Measurements from ENCODE around the gene PDCD1. TPM values are rescaled to one million over a fixed set of nuclear protein-coding genes. Genes with fewer than 3 reads are reported as not detected.
"Not testable (repeated sequence)": the region's sequence is repeated elsewhere in the genome, so short reads cannot be mapped to it uniquely, and the experiment has no call there.

The PDCD1 gene
- polyA plus RNA-seq, 1 experiment, result not detected

GRCh38 chr2:241808721-241809382 is 49.8 kb downstream of the PDCD1 start, which contains the start of gene NEU4:
Gene NEU4, plus strand, starts transcription at chr2:241809193. Its CDS starts 5,292 bp downstream, at chr2:241814485.
- CTCF ChIA-PET, result no interaction called here
- POLR2A ChIA-PET, result no interaction called here

GRCh38 chr2:241808051-241808720 is 50.5 kb downstream of the PDCD1 start:
- ChIA-PET POLR2A (no interaction called here), CTCF (no interaction called here)
- no peak overlapping the region for H3K27ac ChIP-seq (ENCODE audit: low read depth, low read length)

More at GRCh38 chr2:241808721-241809382, 49.8 kb downstream of the PDCD1 start, which contains the start of gene NEU4:
- no peak for DNase-seq (ENCODE audit: low read depth, low spot score)
- Histone ChIP-seq H3K4me3 (ENCODE audit: low read depth, low read length) (no peak within 1 kb of the TSS), H3K9me3 (ENCODE audit: control insufficient read depth, insufficient read depth, low read length) (peaks cover 6% of the 10 kb centered on the region; the same call in 1 of the 2 replicates), H3K27me3 (ENCODE audit: control insufficient read depth, insufficient read depth, low read length) (no peaks in the 10 kb centered on the region), H3K27ac (ENCODE audit: low read depth, low read length) (no peak within 1 kb of the TSS)
- no peak for TF ChIP-seq CTCF (IDR thresholded peaks at IDR 0.05; ENCODE audit: low read depth, low read length)

GRCh38 chr2:241806217-241806616 is 52.5 kb downstream of the PDCD1 start:
- H3K27me3 ChIP-seq (ENCODE audit: control insufficient read depth, insufficient read depth, low read length); DNase-seq (ENCODE audit: low read depth, low spot score); POLR2A ChIA-PET; H3K4me3 ChIP-seq (ENCODE audit: low read depth, low read length); H3K9me3 ChIP-seq (ENCODE audit: control insufficient read depth, insufficient read depth, low read length); CTCF ChIA-PET; H3K27ac ChIP-seq (ENCODE audit: low read depth, low read length): not testable (repeated sequence)

More at GRCh38 chr2:241808051-241808720, 50.5 kb downstream of the PDCD1 start:
- Histone ChIP-seq H3K4me3 (ENCODE audit: low read depth, low read length) (no peak overlapping the region), H3K27me3 (ENCODE audit: control insufficient read depth, insufficient read depth, low read length) (no peaks in the 10 kb centered on the region), H3K9me3 (ENCODE audit: control insufficient read depth, insufficient read depth, low read length) (peaks cover 6% of the 10 kb centered on the region; the same call in 1 of the 2 replicates)
- no peak for TF ChIP-seq CTCF (IDR thresholded peaks at IDR 0.05; ENCODE audit: low read depth, low read length)
- no peak for DNase-seq (ENCODE audit: low read depth, low spot score)

GRCh38 chr2:241804326-241805229 is 54.1 kb downstream of the PDCD1 start:
- POLR2A ChIA-PET, result interaction anchor here (1.0 kb wide), 1 partner anchor 118 kb away, joined by 4 read pairs; the partner anchor contains the start of gene DTYMK
- Histone ChIP-seq H3K27ac (ENCODE audit: low read depth, low read length) (no peak overlapping the region), H3K27me3 (ENCODE audit: control insufficient read depth, insufficient read depth, low read length) (no peaks in the 10 kb centered on the region), H3K9me3 (ENCODE audit: control insufficient read depth, insufficient read depth, low read length) (no peaks in the 10 kb centered on the region; the same call in 1 of the 2 replicates), H3K4me3 (ENCODE audit: low read depth, low read length) (peak overlapping the region; percentile 52; the same call in 1 of the 2 replicates)
- DNase-seq (ENCODE audit: low read depth, low spot score), result no peak
- TF ChIP-seq CTCF (IDR thresholded peaks at IDR 0.05; ENCODE audit: low read depth, low read length), result peak; percentile 21; the same call in 1 of the 2 replicates
- CTCF ChIA-PET, result no interaction called here

Data from AG04450 (cell line).